Mammary epithelial cell (primary cell): ENCODE results near the gene PDE6A.

Source experiments
- EZH2 ChIP-seq: IDR thresholded peaks from 2 replicates; pipeline ENCODE4 v1.6.1; 2012; ENCODE audit warnings: low read length, inconsistent platforms, borderline replicate concordance
- TF ChIP-seq, protein P1 (sequence below), 2 donors: IDR thresholded peaks in 1 of 2; conservative IDR thresholded peaks in 1 of 2; 2 replicates each; pipeline ENCODE4 v1.5.1; 2011 to 2012; ENCODE audit warnings: inconsistent platforms in 2 of 2, low read length in 2 of 2, mild to moderate bottlenecking in 2 of 2, control low read depth in 1 of 2, low read depth in 1 of 2; ENCODE audit not compliant: insufficient read depth in 1 of 2; ENCODE audit errors: extremely low read depth in 1 of 2

DNA sequence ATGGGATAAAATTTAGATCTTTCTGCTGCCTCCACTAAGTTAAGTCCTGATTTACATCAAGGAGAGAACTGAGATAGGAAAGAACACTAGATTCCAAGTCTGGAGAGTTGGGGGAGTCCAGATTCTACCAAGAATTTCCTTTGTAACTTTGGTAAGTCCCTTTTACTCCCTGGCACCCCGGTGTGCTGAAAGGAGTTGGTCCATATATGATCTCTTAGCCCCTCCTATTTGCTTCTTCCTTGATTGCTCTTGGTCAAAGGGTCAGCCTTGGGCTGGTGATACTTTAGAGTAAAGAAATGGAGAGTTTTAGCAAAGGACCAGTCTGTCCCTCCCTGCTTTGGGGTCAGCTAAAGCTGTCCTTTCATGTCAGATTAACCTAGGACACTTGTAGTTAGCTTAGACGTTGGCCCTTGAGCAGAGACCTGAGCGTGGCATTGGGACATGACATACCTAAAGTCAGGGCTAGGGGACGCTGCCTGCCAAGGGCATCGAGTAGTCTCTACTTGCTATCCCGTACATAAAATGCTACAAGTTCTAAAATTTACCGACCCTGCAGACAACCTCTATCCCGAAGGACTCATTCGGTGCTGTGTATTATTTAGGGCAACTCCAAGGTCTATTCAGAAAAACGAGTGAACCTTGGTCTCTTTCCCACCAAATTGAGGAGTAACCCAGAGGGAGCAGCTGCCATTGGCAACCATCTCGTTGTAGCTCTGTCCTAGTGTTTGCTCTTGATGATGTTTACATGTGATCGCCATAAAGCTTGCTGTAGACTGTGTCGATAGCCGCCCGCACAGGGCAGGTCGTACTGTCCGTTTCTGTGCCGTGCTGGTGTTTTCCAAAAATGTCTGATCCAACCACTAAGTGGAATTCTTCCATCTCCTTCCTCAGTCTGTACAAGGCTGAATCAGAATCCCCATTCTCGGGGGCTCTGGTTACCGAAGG is 94.4 kb downstream of the PDE6A start:
- TF ChIP-seq, protein P1, sequence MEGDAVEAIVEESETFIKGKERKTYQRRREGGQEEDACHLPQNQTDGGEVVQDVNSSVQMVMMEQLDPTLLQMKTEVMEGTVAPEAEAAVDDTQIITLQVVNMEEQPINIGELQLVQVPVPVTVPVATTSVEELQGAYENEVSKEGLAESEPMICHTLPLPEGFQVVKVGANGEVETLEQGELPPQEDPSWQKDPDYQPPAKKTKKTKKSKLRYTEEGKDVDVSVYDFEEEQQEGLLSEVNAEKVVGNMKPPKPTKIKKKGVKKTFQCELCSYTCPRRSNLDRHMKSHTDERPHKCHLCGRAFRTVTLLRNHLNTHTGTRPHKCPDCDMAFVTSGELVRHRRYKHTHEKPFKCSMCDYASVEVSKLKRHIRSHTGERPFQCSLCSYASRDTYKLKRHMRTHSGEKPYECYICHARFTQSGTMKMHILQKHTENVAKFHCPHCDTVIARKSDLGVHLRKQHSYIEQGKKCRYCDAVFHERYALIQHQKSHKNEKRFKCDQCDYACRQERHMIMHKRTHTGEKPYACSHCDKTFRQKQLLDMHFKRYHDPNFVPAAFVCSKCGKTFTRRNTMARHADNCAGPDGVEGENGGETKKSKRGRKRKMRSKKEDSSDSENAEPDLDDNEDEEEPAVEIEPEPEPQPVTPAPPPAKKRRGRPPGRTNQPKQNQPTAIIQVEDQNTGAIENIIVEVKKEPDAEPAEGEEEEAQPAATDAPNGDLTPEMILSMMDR (conservative IDR thresholded peaks at IDR 0.05 in 1 of 2, IDR thresholded peaks at IDR 0.05 in 1 of 2; ENCODE audit: extremely low read depth in 1 of 2, insufficient read depth in 1 of 2, low read depth in 1 of 2, low read length in 2 of 2), result no peak
- TF ChIP-seq EZH2, result no peak
